ENCODE data around the gene SURF1. TPM values are rescaled to one million over a fixed set of nuclear protein-coding genes. Genes with fewer than 3 reads are reported as not detected.
"Not testable (repeated sequence)": the region's sequence is repeated elsewhere in the genome, so short reads cannot be mapped to it uniquely, and the experiment has no call there.

SURF1 gene
- total RNA-seq, 1 donor from 2014 or later, result 59.9 TPM

GRCh38 chr9:133384736-133385321 lies 28.5 kb upstream of the SURF1 start:
- ATAC-seq (no peak), DNase-seq (ENCODE audit: low spot score) (no peak)

GRCh38 chr9:133383438-133383837 lies 27.2 kb upstream of the SURF1 start:
- DNase-seq (ENCODE audit: low spot score) (no peak), ATAC-seq (no peak)

- ATAC-seq (no peak), DNase-seq (ENCODE audit: low spot score) (no peak)
Measured at GRCh38 chr9:133382507-133383141, 26.3 kb upstream of the SURF1 start.

- DNase-seq (ENCODE audit: low spot score), result no peak
Measured at GRCh38 chr9:133380734-133381133, 24.4 kb upstream of the SURF1 start.

GRCh38 chr9:133379153-133380086 lies 23.1 kb upstream of the SURF1 start:
- no peak for DNase-seq (ENCODE audit: low spot score)
- no peak for ATAC-seq

More at GRCh38 chr9:133380734-133381133, 24.4 kb upstream of the SURF1 start:
- ATAC-seq, result no peak

GRCh38 chr9:133378408-133378962 lies 22.2 kb upstream of the SURF1 start:
- no peak for ATAC-seq
- no peak for DNase-seq (ENCODE audit: low spot score)

- ATAC-seq (no peak), DNase-seq (ENCODE audit: low spot score) (no peak)
Measured at GRCh38 chr9:133377721-133378216, 21.5 kb upstream of the SURF1 start.

GRCh38 chr9:133377280-133377679 lies 21.0 kb upstream of the SURF1 start:
- ATAC-seq; DNase-seq (ENCODE audit: low spot score): not testable (repeated sequence)

- DNase-seq (ENCODE audit: low spot score) (peak; percentile 98), ATAC-seq (peak; percentile 91)
Measured at GRCh38 chr9:133375724-133376654, 19.7 kb upstream of the SURF1 start, which contains the start of the genes STKLD1 and SURF4. STKLD1 (plus strand) TSS chr9:133376366; CDS start chr9:133376474, 108 bp downstream. SURF4 (minus strand) TSS chr9:133376060; CDS start chr9:133375969, 91 bp downstream.

- ATAC-seq, result peak; percentile 53
- DNase-seq (ENCODE audit: low spot score), result peak; percentile 77
Measured at GRCh38 chr9:133375116-133375723, 18.9 kb upstream of the SURF1 start.

GRCh38 chr9:133374612-133375115 lies 18.4 kb upstream of the SURF1 start:
- no peak for ATAC-seq
- DNase-seq (ENCODE audit: low spot score), result no peak

GRCh38 chr9:133372144-133372543 lies 15.9 kb upstream of the SURF1 start:
- peak; percentile 77 for DNase-seq (ENCODE audit: low spot score)
- peak; percentile 29 for ATAC-seq

- no peak for DNase-seq (ENCODE audit: low spot score)
- ATAC-seq, result no peak
Measured at GRCh38 chr9:133371261-133371711, 15.0 kb upstream of the SURF1 start.

GRCh38 chr9:133370685-133371084 lies 14.4 kb upstream of the SURF1 start:
- peak; percentile 73 for ATAC-seq

GRCh38 chr9:133369933-133370332 lies 13.6 kb upstream of the SURF1 start:
- no peak for ATAC-seq

More at GRCh38 chr9:133370685-133371084, 14.4 kb upstream of the SURF1 start:
- peak; percentile 81 for DNase-seq (ENCODE audit: low spot score)

GRCh38 chr9:133369422-133369821 lies 13.1 kb upstream of the SURF1 start:
- no peak for ATAC-seq
- no peak for DNase-seq (ENCODE audit: low spot score)

More at GRCh38 chr9:133369933-133370332, 13.6 kb upstream of the SURF1 start:
- DNase-seq (ENCODE audit: low spot score), result no peak

- peak; percentile 37 for ATAC-seq
- DNase-seq (ENCODE audit: low spot score), result no peak
Measured at GRCh38 chr9:133368249-133368881, 12.1 kb upstream of the SURF1 start.

- ATAC-seq (no peak), DNase-seq (ENCODE audit: low spot score) (no peak)
Measured at GRCh38 chr9:133367778-133368177, 11.5 kb upstream of the SURF1 start.

Data from left lobe of liver (tissue), 2 donors.